Ascending aorta (tissue), 2 donors: ENCODE measurements around the gene DNAH8. TPM values are rescaled to one million over a fixed set of nuclear protein-coding genes. Genes with fewer than 3 reads are reported as not detected.

Experiments
- DNase-seq, 2 donors: peaks; one replicate each; pipeline ENCODE4 v3.0.0-alpha.2; 2019; ENCODE audit warnings: low spot score in 2 of 2
- H3K27ac ChIP-seq, 2 donors: fragments of 200-600 bp; sonication (generic); one replicate each; pipeline ENCODE4 v1.5.1; 2016 to 2017; ENCODE audit warnings: mild to moderate bottlenecking in 1 of 2
- H3K27me3 ChIP-seq: fragments of 200-600 bp; sonication (generic); one replicate; pipeline ENCODE4 v1.5.1; 2017
- H3K36me3 ChIP-seq, 2 donors: fragments of 200-600 bp; sonication (generic); one replicate each; pipeline ENCODE4 v1.5.1; 2016
- H3K4me1 ChIP-seq, 2 donors: fragments of 200-600 bp; sonication (generic); one replicate each; pipeline ENCODE4 v1.5.1; 2016 to 2017; ENCODE audit warnings: mild to moderate bottlenecking in 1 of 2
- H3K4me3 ChIP-seq, 2 donors: fragments of 200-600 bp; sonication (generic); one replicate each; pipeline ENCODE4 v1.5.1; 2016 to 2017; ENCODE audit warnings: mild to moderate bottlenecking in 1 of 2
- H3K9me3 ChIP-seq, 2 donors: fragments of 200-600 bp; sonication (generic); one replicate each; pipeline ENCODE4 v1.5.1; 2016
- intact Hi-C: fragments of 100-400 bp; cut with DNase I; formaldehyde crosslinking; loops from one replicate; pipeline ENCODE4 v1.15.1; 2023
- total RNA-seq: library from RNA; depleted of rRNA; stranded (reverse); fragments of >200 nt; gene quantifications from one replicate; pipeline ENCODE4 v1.1.0, GENCODE V29; 2016
- TF ChIP-seq, protein P1 (sequence below), 3 experiments: fragments of 200-600 bp in 2 of 3; fragments of 450-650 bp in 1 of 3; sonication (generic) in 2 of 3; IDR thresholded peaks; one replicate each; pipeline ENCODE4 v1.5.1; 2016 to 2019; ENCODE audit warnings: antibody characterized with exemption in 3 of 3, mild to moderate bottlenecking in 1 of 3, moderate library complexity in 1 of 3

Gene DNAH8
- total RNA-seq, 1 donor from 2014 or later, result not detected

DNA sequence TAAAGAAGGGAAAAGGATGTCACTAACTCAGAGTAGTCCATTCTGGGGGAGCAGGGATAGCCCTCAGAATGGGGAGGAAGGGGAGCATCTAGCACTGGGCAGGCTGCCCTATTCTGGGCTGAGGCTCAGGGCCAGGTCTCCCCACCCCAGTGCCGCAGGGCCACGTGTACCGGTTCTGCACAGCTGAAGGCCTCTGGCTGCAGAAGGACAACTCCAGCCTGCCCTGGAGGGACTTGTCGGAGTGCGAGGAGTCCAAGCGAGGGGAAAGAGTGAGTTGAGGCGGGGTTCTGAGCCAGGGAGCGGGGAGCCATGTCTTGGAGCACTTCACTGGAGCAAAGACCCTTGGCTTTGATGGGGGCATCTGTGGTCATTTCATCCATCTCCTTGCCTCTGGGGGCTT, 350.4 kb downstream of the DNAH8 start:
- Histone ChIP-seq H3K4me3 (no peak overlapping the region), H3K9me3 (no peaks in the 10 kb centered on the region), H3K4me1 (no peaks in the 10 kb centered on the region), H3K27me3 (no peaks in the 10 kb centered on the region), H3K36me3 (no peaks in the 10 kb centered on the region), H3K27ac (no peak overlapping the region)
- intact Hi-C loops, result no loop called here
- TF ChIP-seq, protein P1, sequence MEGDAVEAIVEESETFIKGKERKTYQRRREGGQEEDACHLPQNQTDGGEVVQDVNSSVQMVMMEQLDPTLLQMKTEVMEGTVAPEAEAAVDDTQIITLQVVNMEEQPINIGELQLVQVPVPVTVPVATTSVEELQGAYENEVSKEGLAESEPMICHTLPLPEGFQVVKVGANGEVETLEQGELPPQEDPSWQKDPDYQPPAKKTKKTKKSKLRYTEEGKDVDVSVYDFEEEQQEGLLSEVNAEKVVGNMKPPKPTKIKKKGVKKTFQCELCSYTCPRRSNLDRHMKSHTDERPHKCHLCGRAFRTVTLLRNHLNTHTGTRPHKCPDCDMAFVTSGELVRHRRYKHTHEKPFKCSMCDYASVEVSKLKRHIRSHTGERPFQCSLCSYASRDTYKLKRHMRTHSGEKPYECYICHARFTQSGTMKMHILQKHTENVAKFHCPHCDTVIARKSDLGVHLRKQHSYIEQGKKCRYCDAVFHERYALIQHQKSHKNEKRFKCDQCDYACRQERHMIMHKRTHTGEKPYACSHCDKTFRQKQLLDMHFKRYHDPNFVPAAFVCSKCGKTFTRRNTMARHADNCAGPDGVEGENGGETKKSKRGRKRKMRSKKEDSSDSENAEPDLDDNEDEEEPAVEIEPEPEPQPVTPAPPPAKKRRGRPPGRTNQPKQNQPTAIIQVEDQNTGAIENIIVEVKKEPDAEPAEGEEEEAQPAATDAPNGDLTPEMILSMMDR (IDR thresholded peaks at IDR 0.05), result no peak
- no peak for DNase-seq

DNA sequence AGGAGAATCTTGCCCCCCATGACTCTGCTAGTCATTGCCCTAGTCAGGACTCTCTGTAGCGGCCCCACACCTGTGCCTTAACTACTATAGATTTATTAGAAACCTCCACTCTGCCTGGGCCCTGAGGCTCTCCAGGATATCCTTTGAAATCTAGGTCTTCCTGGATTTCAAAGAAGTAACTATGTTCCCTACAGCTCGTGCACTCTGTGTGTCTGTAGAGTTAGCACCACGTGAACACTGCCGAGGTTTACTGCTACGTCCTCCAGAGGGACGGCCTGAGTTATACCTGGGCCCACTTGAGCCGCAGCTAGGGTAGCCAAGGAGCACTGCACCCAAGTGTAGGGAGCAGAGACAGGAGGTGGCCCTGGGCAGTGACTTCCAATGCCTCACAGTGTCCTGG, 353.3 kb downstream of the DNAH8 start:
- Histone ChIP-seq H3K27me3 (no peaks in the 10 kb centered on the region), H3K27ac (no peak overlapping the region), H3K4me1 (no peaks in the 10 kb centered on the region), H3K36me3 (no peaks in the 10 kb centered on the region), H3K4me3 (no peak overlapping the region), H3K9me3 (no peaks in the 10 kb centered on the region)
- DNase-seq, result no peak
- TF ChIP-seq, protein P1 (IDR thresholded peaks at IDR 0.05), result no peak
- intact Hi-C loops, result no loop called here

DNA sequence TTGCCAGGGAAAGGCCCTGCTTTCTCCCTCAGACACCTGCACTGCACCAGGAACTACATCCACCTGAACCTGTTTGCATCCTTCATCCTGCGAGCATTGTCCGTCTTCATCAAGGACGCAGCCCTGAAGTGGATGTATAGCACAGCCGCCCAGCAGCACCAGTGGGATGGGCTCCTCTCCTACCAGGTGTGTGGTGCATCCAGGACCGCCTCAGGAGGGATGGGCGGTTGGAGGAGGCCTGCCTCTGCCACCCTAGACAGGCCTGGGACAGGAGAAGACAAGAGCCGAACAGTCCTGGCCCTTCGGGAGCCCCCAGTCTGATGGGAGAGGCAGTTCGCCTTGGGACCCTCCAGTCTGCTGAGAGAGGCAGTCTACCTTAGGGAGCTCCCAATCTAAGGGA, 357.7 kb downstream of the DNAH8 start:
- intact Hi-C loops, result no loop called here
- no peaks in the 10 kb centered on the region for H3K27me3 ChIP-seq
- H3K4me1 ChIP-seq, result no peaks in the 10 kb centered on the region
- TF ChIP-seq, protein P1 (IDR thresholded peaks at IDR 0.05), result no peak
- H3K9me3 ChIP-seq, result no peaks in the 10 kb centered on the region
- H3K4me3 ChIP-seq, result no peak overlapping the region
- DNase-seq, result no peak
- no peak overlapping the region for H3K27ac ChIP-seq
- H3K36me3 ChIP-seq, result no peaks in the 10 kb centered on the region

DNA sequence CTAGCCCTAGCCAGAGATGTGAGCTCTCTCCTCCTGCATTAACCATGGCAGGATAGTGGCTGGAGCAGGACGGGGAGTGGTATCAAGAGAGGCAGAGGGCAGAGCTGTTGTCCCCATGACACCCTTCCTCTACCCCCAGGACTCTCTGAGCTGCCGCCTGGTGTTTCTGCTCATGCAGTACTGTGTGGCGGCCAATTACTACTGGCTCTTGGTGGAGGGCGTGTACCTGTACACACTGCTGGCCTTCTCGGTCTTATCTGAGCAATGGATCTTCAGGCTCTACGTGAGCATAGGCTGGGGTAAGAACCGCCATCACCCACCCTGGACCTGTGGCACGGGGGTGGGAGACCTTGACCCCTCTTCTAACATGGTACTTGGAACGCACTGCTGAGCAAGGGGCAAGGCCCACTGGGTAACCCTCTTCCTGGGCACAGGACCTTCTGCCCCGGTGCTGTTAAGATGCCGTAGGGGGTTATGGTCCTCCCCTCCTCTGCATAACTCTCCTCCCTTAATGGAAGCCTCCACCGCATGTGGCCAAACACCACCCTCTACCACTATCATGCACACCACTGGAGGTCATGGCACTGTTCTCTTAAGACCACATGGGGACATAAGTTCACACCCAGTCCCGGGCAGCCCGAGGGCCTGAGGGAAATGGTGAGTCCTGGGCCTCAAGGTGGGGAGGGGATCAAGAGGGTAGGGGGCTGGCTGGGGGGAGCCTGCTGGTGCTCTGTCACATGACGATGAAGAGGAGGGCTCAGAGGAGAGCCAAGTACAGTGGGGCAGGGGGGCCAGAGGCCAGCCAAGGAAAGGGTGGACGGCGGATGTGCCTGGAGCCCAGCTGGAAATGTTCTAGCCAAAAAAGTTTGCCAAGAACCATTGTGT, 358.6 kb downstream of the DNAH8 start:
- no peak for DNase-seq
- intact Hi-C loops, result no loop called here
- no peaks in the 10 kb centered on the region for H3K36me3 ChIP-seq
- no peak overlapping the region for H3K27ac ChIP-seq
- H3K4me1 ChIP-seq, result no peaks in the 10 kb centered on the region
- H3K4me3 ChIP-seq, result no peak overlapping the region
- no peaks in the 10 kb centered on the region for H3K9me3 ChIP-seq
- H3K27me3 ChIP-seq, result no peaks in the 10 kb centered on the region
- TF ChIP-seq, protein P1 (IDR thresholded peaks at IDR 0.05), result no peak

DNA sequence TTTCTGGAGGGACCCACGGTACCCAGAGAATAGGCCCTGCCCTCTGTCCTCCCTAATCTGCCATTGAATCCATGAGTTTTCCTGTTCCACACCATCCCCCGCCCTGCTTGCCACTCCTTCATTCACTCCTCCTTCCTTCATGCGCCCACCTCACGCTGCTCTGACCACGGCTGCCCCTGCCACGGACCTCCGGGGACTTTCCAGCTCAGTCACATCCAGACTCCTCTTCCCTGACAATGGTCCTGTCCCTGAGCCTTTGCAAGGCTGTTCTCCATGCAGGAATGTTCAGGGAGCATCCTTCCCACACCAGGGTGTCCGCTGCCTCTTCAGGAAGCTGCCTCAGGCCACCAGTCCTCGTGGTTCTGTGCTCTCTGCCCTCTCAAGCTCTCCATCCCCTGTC, 359.4 kb downstream of the DNAH8 start:
- Histone ChIP-seq H3K27me3 (no peaks in the 10 kb centered on the region), H3K4me3 (no peak overlapping the region), H3K36me3 (no peaks in the 10 kb centered on the region), H3K9me3 (no peaks in the 10 kb centered on the region), H3K27ac (no peak overlapping the region), H3K4me1 (no peaks in the 10 kb centered on the region)
- TF ChIP-seq, protein P1 (IDR thresholded peaks at IDR 0.05), result no peak
- DNase-seq, result no peak
- intact Hi-C loops, result no loop called here
